Spleen (tissue), 11 donors: ENCODE data around the gene ADAMTS12. TPM values are rescaled to one million over a fixed set of nuclear protein-coding genes. Genes with fewer than 3 reads are reported as not detected.

Experiments used
- DNase-seq: peaks from one replicate; pipeline ENCODE4 v3.0.0-alpha.2; 2020
- H3K27ac ChIP-seq, 8 donors: fragments of 200-600 bp; sonication (generic) in 7 of 8; 1 replicate in 4 of 8; 2 replicates in 4 of 8; pipeline versions ENCODE4 v1.5.0 to v1.8.0; 2016 to 2021; ENCODE audit warnings: inconsistent platforms in 4 of 8, mild to moderate bottlenecking in 4 of 8, moderate library complexity in 1 of 8
- H3K27me3 ChIP-seq, 7 donors: fragments of 200-600 bp; sonication (generic) in 6 of 7; replicated peaks in 1 of 7; 1 replicate in 4 of 7; 2 replicates in 3 of 7; pipeline versions ENCODE4 v1.5.0 to v1.8.0; 2016 to 2021; ENCODE audit warnings: inconsistent platforms in 3 of 7, mild to moderate bottlenecking in 1 of 7
- H3K36me3 ChIP-seq, 6 donors: fragments of 200-600 bp; sonication (generic) in 5 of 6; 1 replicate in 4 of 6; 2 replicates in 2 of 6; pipeline versions ENCODE4 v1.5.0 to v1.8.0; 2016 to 2021; ENCODE audit warnings: inconsistent platforms in 2 of 6
- H3K4me1 ChIP-seq, 6 donors: fragments of 200-600 bp; sonication (generic) in 5 of 6; 1 replicate in 3 of 6; 2 replicates in 3 of 6; pipeline versions ENCODE4 v1.5.0 to v1.8.0; 2016 to 2021; ENCODE audit warnings: inconsistent platforms in 3 of 6
- H3K4me3 ChIP-seq, 8 donors: fragments of 200-600 bp; sonication (generic) in 7 of 8; 1 replicate in 4 of 8; 2 replicates in 4 of 8; pipeline versions ENCODE4 v1.5.0 to v1.8.0; 2016 to 2021; ENCODE audit warnings: inconsistent platforms in 4 of 8, mild to moderate bottlenecking in 4 of 8, moderate library complexity in 2 of 8
- H3K9me3 ChIP-seq, 8 donors: fragments of 200-600 bp; sonication (generic) in 7 of 8; 1 replicate in 4 of 8; 2 replicates in 4 of 8; pipeline versions ENCODE4 v1.5.0 to v1.8.0; 2016 to 2021; ENCODE audit warnings: inconsistent platforms in 4 of 8
- CTCF ChIP-seq, 11 experiments: fragments of 200-600 bp in 7 of 11; fragments of 450-650 bp in 4 of 11; sonication (generic) in 4 of 11; IDR thresholded peaks in 8 of 11; conservative IDR thresholded peaks in 3 of 11; 1 replicate in 7 of 11; 2 replicates in 4 of 11; pipeline versions ENCODE4 v1.4.0 to v1.8.0; 2016 to 2021; ENCODE audit warnings: antibody characterized with exemption in 11 of 11, inconsistent platforms in 4 of 11, mild to moderate bottlenecking in 1 of 11
- POLR2A ChIP-seq, 3 donors: fragments of 450-650 bp; IDR thresholded peaks; one replicate each; pipeline ENCODE4 v1.5.1; 2017; ENCODE audit warnings: antibody characterized with exemption in 3 of 3, mild to moderate bottlenecking in 1 of 3
- POLR2AphosphoS5 ChIP-seq, 3 donors: sonication (generic); formaldehyde crosslinking; IDR thresholded peaks; one replicate each; pipeline ENCODE4 v1.5.1; 2017; ENCODE audit warnings: antibody characterized with exemption in 3 of 3
- WGBS, 5 donors: extraction: QIAGEN DNeasy Blood & Tissue Kit in 3 of 5; methylation state at CpG; one replicate each; pipeline versions ENCODE4 v1.1.5 to v1.1.7; 2013 to 2018; 5-methylcytosine and 5-hydroxymethylcytosine counted together
- intact Hi-C: fragments of 100-400 bp; cut with DNase I; formaldehyde crosslinking; loops from one replicate; pipeline ENCODE4 v1.15.0; 2023; ENCODE audit warnings: low total_unique reads
- polyA plus RNA-seq, 3 donors: library from polyadenylated mRNA; stranded (reverse); fragments of 200-250 nt; gene quantifications; one replicate each; pipeline ENCODE4 v1.2.1, GENCODE V29; 2013
- total RNA-seq, 7 donors: library from RNA; depleted of rRNA in 3 of 7; stranded (reverse); fragments of >200 nt in 3 of 7; fragmentation: NEBNext Ultra II Directional in 4 of 7; extraction: Animal tissue kit (Norgen Biotek cat#: 25700) in 4 of 7; gene quantifications; one replicate each; pipeline versions ENCODE4 v1.1.0 to v1.2.1, GENCODE V29; 2016 to 2021
- donor health status: healthy with polysubstance abuse.
- donor health status: DM: no; HTN: no; CAD: no; lungs with moderate emphysema.
- donor health status: DM: no; HTN: no; CAD: no.
- donor health status: Bipolar disorder and iron deficiency.
- donor health status: healthy.
- donor health status: DM: no; HTN: no; CAD: no.
- donor health status: DM: yes; HTN: yes; CAD: no.

Gene ADAMTS12
- total and polyA plus RNA-seq, 10 donors: 0.07 to 4.3 (median 1.4) TPM

GRCh38 chr5:33890131-33891032 is 1.4 kb downstream of the ADAMTS12 start:
- no peak for TF ChIP-seq POLR2AphosphoS5 (IDR thresholded peaks at IDR 0.05)
- TF ChIP-seq CTCF (IDR thresholded peaks at IDR 0.05 in 8 of 11, conservative IDR thresholded peaks at IDR 0.05 in 3 of 11): no peak
- no peak for TF ChIP-seq POLR2A (IDR thresholded peaks at IDR 0.05)
- DNase-seq: no peak
- no peaks in the 10 kb centered on the region for H3K36me3 ChIP-seq
- peak overlapping the region in 1 of 8 donors; percentile 17 for H3K27ac ChIP-seq
- H3K4me3 ChIP-seq: peak overlapping the region in 2 of 8 donors; percentile 44 to 64
- H3K4me1 ChIP-seq: peaks cover 0 to 27% (median 15%) of the 10 kb centered on the region in 6 donors
- H3K27me3 ChIP-seq: peaks cover 0 to 52% (median 12%) of the 10 kb centered on the region in 7 donors
- intact Hi-C loops: no loop called here
- WGBS, 5 donors: 51 to 70% (median 60%) methylated on average over 12 of the region's 12 CpGs
- no peaks in the 10 kb centered on the region for H3K9me3 ChIP-seq

DNA sequence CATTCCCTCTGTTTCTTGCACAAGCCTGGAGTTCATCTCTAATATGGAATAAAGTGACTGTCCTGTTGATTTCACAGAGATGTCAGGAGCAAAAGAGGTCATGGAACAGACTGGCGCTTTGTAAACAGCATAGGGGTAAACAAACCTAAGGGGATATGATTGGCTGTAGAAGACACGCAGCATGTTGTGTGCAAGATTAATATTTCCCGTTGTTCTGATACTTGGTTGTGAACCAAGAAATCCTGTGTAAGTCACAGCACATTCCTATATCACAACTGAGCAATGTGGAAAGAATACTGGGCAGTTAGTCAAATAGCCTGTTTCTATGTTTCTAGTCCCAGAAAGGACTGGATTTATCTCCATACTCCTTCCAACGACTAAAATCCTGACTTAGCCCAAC is 3.2 kb downstream of the ADAMTS12 start:
- 63 to 84% (median 79%) methylated on average over 4 of the region's 4 CpGs for WGBS, 5 donors
- H3K4me1 ChIP-seq: peaks cover 0 to 27% (median 15%) of the 10 kb centered on the region in 6 donors
- no peaks in the 10 kb centered on the region for H3K9me3 ChIP-seq
- intact Hi-C loops: no loop called here
- H3K4me3 ChIP-seq: no peak overlapping the region
- no peak overlapping the region for H3K27ac ChIP-seq
- no peak for DNase-seq
- no peaks in the 10 kb centered on the region for H3K36me3 ChIP-seq
- peaks cover 0 to 51% (median 12%) of the 10 kb centered on the region in 7 donors for H3K27me3 ChIP-seq
- TF ChIP-seq POLR2AphosphoS5 (IDR thresholded peaks at IDR 0.05) (no peak), CTCF (IDR thresholded peaks at IDR 0.05 in 8 of 11, conservative IDR thresholded peaks at IDR 0.05 in 3 of 11) (no peak), POLR2A (IDR thresholded peaks at IDR 0.05) (no peak)

GRCh38 chr5:33887268-33887667 is 4.5 kb downstream of the ADAMTS12 start:
- H3K27ac ChIP-seq: no peak overlapping the region
- H3K9me3 ChIP-seq: no peaks in the 10 kb centered on the region
- DNase-seq: no peak
- H3K36me3 ChIP-seq: no peaks in the 10 kb centered on the region
- TF ChIP-seq CTCF (IDR thresholded peaks at IDR 0.05 in 8 of 11, conservative IDR thresholded peaks at IDR 0.05 in 3 of 11) (no peak), POLR2A (IDR thresholded peaks at IDR 0.05) (no peak), POLR2AphosphoS5 (IDR thresholded peaks at IDR 0.05) (no peak)
- 64 to 98% (median 84%) methylated on average over 3 of the region's 3 CpGs for WGBS, 5 donors
- H3K4me1 ChIP-seq: peaks cover 0 to 22% (median 14%) of the 10 kb centered on the region in 6 donors
- intact Hi-C loops: no loop called here
- no peak overlapping the region for H3K4me3 ChIP-seq
- peaks cover 0 to 38% (median 11%) of the 10 kb centered on the region in 7 donors for H3K27me3 ChIP-seq

DNA sequence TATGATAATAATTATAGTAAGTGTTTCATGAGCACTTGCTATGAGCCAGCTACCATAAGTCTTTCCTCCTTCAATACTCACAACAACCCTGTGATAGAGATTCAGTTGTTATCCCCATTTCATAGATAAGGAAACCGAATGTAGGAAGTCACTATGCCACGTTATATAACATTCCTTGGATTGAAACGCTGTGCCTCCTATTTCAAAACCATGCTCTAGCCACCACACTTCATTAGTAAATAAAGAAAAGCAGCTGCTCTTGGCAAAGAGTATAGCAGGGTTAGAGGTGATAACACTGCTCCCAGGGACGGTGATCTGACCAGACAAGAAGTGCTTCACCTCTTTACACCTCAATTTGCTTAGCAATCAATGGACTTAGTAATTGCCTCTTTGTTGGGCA is 5.5 kb downstream of the ADAMTS12 start:
- Histone ChIP-seq H3K36me3 (no peaks in the 10 kb centered on the region), H3K4me1 (peaks cover 0 to 12% (median 6%) of the 10 kb centered on the region in 6 donors), H3K9me3 (no peaks in the 10 kb centered on the region), H3K27ac (no peak overlapping the region), H3K27me3 (peaks cover 0 to 28% (median 3%) of the 10 kb centered on the region in 7 donors), H3K4me3 (no peak overlapping the region)
- 66 to 88% (median 80%) methylated on average over 4 of the region's 4 CpGs for WGBS, 5 donors
- intact Hi-C loops: no loop called here
- no peak for DNase-seq
- no peak for TF ChIP-seq POLR2A (IDR thresholded peaks at IDR 0.05)
